Smooth muscle cell of the brain vasculature (primary cell): ENCODE data around the gene PRMT1.

ENCODE experiments used
- DNase-seq: peaks from one replicate; pipeline ENCODE4 v3.0.0-alpha.2; 2012; ENCODE audit warnings: low read depth, low spot score

Gene PRMT1

DNA sequence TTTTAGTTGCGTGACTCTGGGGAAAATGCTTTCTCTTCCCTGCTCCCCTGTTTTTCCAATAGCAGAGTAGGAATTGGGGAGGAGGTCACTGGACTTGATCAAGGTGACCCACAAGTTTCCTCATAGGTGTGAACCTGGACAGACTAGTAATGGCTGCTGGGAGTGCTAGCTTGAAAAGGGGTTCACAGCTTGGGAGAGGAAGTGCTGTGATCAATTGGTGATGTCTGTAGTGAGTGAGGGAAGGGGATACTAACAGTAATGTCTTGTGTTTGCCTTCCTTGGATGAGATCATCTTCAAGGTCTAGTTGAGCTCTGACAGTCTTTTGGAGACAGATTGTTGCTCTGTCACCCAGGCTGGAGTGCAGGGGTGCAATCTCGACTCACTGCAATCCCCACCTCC lies 9.6 kb upstream of the PRMT1 start:
- no peak for DNase-seq

DNA sequence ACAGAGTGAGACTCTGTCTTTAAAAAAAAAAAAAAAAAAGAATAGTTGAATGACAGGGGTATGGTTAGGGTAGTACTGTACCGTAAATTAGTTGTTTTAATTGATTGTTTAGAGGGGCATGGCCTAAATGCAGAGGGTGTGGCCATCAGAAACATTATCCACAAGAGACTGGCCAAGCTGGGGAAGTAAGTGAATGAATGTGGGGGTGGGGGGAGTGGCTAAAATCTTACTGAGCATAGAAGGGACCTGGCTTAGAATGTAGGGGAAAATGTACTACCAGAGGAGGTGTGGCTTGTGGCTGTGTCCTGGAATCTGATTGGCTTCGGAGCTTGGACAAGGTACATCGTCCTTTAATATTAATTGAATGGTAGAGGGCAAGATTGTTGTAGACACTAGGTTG lies 7.6 kb upstream of the PRMT1 start:
- DNase-seq: no peak

DNA sequence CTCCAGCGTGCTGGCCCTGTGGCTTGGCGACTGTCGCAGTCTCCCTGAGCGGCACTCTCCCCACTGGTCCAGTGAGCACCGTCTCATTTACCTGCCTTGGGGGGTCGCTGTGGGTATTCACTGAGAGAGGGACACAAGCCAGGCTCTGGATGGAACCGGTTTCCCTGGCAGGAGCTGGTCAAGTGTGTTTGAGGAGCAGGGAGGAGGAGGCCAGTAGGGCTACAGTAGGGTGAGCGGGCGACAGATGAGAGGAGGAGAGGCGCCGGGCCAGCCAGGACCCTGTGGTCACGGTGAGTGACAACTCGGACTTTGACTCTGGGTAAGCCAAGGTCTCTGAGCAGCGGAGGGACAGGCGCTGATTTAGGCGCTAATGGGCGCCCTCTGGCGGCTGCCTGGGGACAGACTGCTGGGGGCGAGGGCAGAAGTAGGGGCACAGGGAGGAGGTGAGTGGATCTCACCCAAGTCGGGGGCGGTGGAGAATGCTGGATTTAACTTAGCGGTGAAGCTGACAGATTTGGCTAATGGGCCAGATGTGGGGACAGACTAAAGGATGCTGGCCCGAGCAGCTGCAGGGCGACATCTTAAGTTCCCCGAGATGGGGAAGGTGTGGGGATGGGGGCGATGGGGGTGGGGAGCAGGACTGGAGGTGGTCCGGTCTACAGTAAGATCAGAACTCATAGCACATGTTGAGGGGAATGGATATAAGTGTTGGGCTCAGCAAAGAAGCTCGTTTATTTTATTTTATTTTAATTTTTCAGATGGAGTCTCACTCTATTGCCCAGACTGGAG lies 4.7 kb upstream of the PRMT1 start:
- no peak for DNase-seq

DNA sequence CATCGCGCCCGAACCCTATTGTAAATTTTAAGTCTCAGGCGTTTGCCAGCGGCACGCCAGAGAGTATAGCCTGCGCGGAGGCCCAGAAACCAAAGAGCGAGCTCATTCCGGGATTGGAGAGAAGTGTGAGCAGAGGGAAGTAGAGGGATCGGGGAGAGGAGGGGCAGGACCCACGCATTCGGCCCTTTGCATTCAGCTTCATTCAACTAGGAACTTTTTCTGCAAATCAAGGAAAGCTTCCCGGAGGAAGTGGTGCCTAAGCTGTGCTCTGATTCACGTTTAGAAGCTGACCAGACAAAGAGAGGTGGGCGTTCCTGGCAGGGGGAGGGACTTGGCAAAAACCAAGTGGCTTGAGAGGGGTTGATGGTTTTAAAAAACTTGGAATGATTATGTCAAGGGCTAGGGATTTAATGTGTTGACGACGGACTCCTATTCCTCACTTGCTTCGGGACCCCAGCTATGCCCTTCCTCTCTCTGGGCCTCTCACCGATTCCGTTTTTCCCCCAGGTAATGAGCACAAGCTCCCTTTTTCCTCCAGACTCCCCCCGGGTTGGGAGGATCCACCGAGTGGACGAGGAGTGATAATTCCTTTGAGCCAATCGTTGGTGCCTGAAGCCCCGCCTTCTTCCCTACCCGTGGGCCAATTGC lies 811 bp upstream of the PRMT1 start:
- DNase-seq: peak; percentile 91

DNA sequence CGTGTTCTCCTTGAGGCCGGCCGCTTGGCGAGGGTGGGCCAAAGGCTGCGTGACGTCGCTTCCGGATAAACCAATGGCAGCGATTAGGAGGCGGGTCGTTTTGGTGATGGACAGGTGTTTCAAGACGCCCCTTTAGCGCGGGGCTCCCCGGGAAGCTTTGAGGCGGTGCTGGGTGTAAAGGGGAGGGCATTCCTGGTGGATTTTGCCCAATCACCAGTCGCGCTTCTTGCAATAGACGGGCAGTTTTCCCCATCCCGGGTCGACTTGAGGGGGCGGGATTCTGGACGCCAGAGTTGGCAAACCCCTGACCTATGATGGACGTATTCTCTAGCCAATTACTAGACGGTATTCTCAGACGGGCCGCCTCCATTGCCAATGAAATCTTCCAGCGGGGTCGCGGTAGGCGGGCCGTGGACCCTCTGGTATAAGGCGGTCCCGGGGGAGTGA lies 264 bp upstream of the PRMT1 start:
- peak; percentile 100 for DNase-seq

DNA sequence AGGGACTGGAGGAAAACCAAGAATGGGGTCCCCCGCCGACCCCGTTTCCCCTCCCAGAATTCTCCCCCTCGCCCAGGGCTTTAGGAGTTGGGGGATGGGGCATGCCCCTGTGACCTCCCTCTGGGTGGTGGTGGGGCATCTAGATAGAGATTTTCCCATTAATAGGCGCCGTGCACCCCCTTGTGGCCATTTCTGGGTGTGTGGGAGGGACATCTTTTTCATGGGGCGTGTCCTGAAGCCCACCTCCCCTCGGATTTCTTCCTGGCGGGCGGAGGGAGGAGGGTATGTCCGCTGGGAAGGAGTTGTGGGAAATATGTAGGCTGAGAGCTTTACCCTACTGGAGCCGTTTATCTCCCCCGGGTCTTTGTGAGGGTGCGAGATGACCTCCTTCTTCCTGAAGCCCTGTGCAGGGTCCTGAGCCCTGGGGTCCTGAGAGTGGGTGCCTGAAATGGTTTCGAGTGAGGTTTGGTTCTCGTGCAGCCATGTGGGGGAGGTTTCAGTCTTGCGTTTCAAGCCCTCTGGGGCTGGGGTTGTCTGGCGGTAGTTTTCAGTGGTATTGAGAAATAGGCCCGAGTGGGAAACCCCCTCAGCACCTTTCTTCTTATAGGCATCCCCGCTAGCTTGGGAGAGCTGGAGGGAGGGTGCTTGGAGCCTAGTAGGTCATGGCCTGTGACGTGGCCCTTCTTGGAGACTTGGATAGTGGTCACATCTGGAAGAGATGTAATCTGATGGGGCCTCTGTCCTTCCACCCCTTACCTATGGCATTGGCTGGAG lies 1.0 kb downstream of the PRMT1 start:
- DNase-seq: no peak

DNA sequence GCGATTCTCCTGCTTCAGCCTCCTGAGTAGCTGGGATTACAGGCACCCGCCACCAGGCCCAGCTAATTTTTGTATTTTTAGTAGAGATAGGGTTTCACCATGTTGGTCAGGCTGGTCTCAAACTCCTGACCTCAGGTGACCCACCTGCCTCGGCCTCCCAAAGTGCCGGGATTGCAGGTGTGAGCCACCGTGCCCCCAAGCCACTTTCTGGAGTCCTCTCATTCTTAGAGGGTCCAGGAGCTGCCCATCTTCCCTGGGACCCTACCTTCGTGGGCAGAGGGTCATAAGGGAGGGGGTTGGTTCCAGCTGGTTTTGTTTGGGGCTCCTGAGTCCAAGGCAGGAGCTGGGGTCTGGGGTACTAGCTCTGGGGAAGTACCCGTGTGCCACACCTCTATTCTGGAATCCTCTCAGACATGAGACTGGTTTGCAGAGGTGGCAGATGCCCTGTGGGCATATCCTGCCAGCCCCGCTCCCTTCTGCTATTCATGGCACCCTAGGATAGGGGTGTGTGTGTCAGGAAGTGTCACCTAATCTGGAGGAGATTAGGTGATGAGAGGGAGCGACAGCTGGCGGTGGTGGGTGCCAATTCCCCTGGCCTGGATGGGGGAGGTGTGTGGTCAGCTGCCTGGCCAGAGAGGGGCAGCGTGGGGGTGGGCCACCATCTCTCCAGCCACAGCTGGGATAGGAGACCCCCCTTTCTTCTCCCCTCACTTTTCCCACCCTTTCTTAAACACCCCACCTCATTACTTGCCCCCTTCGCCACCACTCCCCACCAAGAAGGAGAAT lies 2.1 kb downstream of the PRMT1 start:
- DNase-seq: no peak

DNA sequence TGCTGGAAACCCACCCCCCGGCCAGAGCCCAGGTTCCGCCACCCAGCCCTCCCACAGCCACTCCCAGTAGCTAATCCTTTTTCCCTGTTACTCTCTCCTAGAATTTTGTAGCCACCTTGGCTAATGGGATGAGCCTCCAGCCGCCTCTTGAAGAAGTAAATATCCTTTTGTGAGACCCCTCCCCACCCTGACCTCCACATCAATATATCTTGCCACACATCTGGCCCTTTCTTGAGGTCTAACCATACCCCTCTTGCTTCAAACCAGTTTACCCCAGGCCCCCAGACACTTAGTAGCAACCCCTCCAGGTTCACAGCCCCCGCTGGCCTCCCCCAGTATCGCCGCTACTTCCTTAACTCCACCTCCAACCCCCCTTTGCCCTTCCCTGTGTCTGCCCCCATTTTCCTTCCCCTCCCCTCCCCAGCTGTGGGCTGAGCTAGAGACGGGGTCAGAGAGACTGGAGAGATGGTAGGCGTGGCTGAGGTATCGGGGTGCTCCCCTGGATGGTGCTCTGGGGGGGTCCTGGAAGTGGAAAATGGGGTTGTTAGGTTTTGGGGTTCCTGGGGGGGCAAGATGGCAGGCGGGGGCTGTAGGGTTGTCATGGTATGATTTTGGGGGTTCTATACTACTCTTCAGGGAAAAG lies 2.8 kb downstream of the PRMT1 start:
- no peak for DNase-seq

DNA sequence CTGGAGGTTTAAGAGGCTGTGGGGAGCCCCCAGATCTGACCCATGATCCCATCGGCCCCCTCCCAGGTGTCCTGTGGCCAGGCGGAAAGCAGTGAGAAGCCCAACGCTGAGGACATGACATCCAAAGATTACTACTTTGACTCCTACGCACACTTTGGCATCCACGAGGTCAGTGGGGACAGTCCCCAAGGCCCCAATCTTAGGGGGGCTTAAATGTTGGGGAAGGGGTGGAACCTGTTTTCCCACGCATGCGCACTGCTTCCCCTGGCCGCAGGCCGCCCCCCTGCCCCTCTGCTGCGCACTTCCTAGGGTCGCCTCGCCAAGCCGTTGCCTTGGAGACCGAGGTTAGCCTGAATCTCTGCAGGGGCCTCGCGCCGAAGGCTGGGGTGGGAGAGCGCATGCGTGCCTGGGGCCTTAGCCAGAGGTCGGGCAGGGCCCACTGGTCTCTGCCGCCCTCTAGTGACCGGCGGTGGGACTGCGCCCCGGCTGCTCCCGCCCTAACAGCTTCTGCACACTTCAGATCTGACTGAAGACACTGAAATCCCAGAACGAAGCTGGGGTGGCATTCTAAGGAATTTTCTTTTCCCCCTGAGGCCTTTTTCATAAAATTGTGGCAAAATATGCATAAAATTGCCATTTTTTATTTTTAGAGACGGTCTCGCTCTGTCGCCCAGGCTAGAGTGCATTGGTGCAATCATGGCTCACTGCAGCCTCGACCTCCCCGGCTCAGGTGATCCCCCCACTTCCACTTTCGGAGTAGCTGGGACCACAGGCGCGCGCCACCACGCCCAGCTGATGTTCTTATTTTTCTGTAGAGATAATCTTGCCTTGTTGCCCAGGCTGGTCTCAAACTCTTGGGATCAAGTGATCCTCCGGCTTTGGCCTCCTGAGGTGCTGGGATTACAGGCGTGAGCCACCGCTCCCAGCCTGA lies 3.6 kb downstream of the PRMT1 start:
- peak; percentile 76 for DNase-seq

DNA sequence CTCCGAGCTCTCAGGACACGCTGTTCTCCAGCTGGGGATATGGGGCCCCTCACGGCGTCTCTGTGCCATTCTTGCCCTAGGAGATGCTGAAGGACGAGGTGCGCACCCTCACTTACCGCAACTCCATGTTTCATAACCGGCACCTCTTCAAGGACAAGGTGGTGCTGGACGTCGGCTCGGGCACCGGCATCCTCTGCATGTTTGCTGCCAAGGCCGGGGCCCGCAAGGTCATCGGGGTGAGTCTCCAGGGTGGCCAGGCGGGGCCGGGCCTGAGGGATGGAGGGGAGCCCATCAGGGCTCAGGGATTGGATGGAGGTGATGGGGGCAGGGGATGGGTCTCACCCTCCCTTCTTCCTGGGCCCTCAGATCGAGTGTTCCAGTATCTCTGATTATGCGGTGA lies 4.8 kb downstream of the PRMT1 start:
- no peak for DNase-seq

DNA sequence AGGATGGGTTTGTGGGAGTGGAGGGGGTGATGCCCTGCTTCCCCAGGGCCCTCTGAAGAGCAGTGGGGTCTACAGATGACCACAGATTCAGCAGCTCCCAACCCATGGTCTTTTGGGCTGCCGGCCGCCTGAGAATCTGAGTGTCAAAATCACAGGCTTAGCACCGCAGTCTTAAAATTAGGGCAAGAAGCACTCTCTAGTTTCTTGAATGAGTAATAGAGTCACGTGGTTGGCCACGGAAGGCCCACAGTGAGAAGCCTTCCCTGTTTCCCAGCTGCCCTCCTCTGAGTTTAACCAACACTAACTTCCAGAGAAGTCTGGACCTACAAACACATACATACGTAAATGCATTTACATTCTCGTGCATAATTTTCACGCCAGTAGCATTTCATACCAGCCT lies 5.2 kb downstream of the PRMT1 start:
- no peak for DNase-seq

DNA sequence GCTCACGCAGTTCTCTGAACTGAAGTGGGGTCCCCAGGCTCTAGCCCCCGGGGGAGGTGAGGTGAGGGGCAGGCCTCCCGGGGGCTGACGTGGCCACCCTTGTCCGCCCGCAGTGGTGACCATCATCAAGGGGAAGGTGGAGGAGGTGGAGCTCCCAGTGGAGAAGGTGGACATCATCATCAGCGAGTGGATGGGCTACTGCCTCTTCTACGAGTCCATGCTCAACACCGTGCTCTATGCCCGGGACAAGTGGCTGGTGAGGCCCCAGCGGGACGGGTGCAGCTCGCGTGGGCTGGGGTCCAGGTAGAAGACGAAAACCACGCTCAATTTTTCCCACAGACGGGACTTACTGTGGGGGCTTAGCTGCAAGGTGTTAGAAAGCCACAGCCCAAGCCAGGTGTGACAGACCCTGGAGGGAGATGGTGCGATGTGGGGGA lies 6.8 kb downstream of the PRMT1 start:
- no peak for DNase-seq

DNA sequence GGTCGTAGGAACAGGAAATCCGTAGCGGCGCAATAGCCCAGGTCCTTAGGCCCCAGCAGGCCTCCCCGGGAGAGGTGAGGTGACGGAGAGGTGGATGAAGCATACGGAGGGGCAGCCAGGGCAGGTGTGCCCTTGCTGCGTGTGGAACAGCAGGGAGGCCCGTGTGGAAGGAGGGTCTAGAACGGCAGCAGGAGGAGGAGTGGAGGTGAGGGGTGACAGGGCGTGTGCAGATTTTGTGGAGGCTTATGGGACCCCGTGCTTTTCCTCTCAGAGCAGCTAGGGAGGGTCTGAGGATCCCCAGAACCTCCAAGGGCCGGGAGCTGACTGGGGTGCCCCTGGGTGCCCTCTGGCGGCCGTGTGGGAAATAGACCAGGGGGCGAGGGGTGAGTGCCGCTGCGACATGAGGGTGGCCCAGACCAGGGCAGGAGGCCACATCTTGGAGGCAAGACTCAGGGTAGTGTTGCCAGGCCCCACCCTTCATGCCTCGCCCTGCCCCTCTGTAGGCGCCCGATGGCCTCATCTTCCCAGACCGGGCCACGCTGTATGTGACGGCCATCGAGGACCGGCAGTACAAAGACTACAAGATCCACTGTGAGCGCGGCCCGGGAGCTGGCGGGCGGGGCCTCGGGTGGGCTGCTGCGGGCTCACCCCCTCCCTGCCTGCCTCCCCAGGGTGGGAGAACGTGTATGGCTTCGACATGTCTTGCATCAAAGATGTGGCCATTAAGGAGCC lies 7.3 kb downstream of the PRMT1 start:
- DNase-seq: no peak

DNA sequence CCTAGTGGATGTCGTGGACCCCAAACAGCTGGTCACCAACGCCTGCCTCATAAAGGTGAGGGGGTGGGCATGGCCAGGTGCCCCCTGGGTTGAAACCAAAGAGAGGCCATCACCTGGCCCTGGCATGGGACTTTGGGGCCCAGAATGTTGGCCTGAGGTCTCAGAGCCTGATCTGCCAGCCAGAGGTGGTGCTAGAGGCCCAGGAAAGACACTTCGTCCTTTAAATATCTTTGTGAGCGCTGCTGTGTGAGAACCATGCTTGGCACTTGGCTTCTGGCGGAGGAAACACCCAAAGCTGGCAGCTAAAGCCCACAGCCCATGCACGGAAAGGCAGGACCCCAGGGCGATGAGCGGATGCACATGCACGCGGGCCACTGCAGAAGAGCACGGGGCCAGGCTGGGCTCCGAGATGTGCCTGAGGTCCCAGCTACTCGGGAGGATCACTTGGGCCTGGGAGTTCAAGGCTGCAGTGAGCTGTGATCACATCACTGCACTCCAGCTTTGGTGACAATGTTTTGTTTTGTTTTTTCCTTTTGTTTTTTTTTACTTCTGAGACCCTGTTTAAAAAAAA lies 8.0 kb downstream of the PRMT1 start:
- DNase-seq: no peak

DNA sequence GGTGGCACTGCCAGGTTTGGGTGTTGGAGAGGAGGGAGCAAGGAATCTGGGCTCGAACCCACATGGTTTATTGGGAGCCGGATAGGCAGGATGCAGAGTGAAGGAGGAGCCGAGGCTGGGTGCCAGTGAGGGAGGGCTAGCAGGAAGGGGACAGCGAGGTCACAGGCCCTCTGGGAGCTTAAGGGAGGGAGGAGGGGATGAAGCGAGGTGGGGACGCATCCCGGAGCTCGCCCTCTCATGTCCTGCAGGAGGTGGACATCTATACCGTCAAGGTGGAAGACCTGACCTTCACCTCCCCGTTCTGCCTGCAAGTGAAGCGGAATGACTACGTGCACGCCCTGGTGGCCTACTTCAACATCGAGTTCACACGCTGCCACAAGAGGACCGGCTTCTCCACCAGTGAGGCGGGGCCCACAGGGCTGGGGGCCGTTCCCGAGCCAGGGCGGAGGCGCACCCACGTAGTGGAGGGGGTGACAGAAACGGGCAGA lies 8.8 kb downstream of the PRMT1 start:
- no peak for DNase-seq

DNA sequence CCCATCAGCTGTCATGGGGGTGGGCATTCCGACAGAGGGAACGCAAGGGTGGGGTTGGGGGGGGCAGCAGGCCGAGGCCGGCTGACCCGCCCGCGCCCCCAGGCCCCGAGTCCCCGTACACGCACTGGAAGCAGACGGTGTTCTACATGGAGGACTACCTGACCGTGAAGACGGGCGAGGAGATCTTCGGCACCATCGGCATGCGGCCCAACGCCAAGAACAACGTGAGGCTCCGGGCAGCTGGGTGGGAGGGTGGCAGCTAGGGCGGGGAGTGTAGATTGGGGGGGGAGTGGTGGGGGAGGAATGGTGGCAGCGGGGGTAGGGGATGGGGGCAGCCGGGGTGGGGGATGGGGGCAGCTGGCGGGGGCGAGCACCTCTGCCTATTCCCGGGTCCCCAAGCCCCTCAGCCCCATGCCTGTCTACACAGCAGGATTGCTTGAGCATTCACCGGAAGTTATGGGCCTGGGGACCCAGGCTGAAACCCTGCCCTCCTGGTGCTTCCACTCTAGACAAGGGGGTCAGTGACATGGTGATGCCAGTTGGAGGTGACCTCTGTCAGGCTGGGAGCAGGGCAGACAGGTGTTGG lies 9.5 kb downstream of the PRMT1 start:
- DNase-seq: no peak

DNA sequence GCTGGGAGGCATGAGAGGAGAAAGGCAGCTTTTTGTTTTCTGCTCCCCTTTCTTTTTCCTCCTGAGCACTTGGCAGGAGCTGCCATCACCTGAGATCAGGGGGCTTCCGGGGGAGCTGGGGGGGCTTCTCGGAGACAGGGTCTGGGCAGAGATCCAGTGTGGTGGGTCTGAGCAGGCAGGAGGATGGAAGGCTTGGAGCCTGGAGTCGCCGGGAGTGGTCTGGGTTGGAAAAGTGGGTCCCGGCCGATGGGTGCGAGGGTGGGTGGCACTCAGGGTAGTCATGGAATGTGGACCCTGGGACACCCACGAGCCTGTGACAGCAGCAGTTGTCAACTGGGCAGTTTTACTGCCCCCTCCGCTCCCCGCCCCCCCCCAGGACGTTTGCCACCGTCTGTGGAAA lies 10.1 kb downstream of the PRMT1 start:
- no peak for DNase-seq

DNA sequence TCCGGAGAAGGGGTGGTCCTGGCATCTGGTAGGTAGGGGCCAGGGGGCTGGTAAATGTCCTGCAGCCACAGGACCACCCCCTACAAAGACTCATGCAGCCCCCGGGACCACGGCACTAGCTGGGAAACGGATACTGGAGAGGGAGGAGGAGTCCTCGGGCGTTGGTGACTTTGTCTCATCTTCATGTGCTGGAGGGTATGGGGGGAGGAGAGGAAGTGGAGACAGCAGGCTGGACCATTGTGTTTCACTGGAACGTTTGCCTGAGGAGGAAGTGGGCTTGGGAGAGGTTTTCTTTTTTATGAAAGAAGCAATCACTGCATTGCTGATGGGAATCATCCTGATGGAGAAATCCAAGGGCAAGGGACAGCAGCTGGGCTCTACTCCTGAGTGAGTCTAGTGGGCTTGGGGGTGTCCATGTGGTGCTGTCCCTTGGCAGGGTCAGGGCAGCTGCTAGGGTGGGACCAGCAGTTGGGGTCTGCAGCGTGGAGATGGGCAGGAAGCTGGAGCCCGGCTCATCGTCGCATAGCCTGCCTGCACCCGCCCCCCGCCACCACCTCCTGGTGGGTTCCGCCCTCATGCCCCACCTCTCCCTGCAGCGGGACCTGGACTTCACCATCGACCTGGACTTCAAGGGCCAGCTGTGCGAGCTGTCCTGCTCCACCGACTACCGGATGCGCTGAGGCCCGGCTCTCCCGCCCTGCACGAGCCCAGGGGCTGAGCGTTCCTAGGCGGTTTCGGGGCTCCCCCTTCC lies 10.7 kb downstream of the PRMT1 start:
- DNase-seq: no peak
